Trophoblast cell (in vitro differentiated cells and primary cell): ENCODE measurements around the gene FBF1.
A peak's percentile ranks its signal among the peaks of the same experiment; 100 is the strongest.

Experiments
- DNase-seq, 2 donors: peaks; one replicate each; pipeline ENCODE4 v3.0.0-alpha.2; 2016
- H2AFZ ChIP-seq: 2 replicates; pipeline ENCODE4 v1.6.1; 2013; ENCODE audit warnings: low read length, moderate library complexity, mild to moderate bottlenecking; ENCODE audit not compliant: insufficient read depth, poor library complexity
- H2AK5ac ChIP-seq: 2 replicates; pipeline ENCODE4 v1.6.1; 2013; ENCODE audit warnings: mild to moderate bottlenecking, low read length
- H2BK120ac ChIP-seq: 2 replicates; pipeline ENCODE4 v1.6.1; 2013; ENCODE audit warnings: low read length, mild to moderate bottlenecking, moderate library complexity; ENCODE audit not compliant: insufficient read depth, poor library complexity
- H2BK12ac ChIP-seq: 2 replicates; pipeline ENCODE4 v1.6.1; 2013; ENCODE audit warnings: mild to moderate bottlenecking, low read length, moderate library complexity
- H2BK5ac ChIP-seq: 2 replicates; pipeline ENCODE4 v1.6.1; 2013; ENCODE audit warnings: low read length, low read depth, moderate library complexity, mild to moderate bottlenecking; ENCODE audit not compliant: poor library complexity
- H3K14ac ChIP-seq: 2 replicates; pipeline ENCODE4 v1.6.1; 2013; ENCODE audit warnings: mild to moderate bottlenecking, low read length
- H3K18ac ChIP-seq: 2 replicates; pipeline ENCODE4 v1.6.1; 2013; ENCODE audit warnings: mild to moderate bottlenecking, low read length
- H3K23ac ChIP-seq: 2 replicates; pipeline ENCODE4 v1.6.1; 2013; ENCODE audit warnings: low read length
- H3K27ac ChIP-seq: 2 replicates; pipeline ENCODE4 v1.5.1; 2013; ENCODE audit warnings: low read depth, mild to moderate bottlenecking, inconsistent platforms, low read length, moderate library complexity
- H3K27me3 ChIP-seq: 2 replicates; pipeline ENCODE4 v1.6.1; 2013; ENCODE audit warnings: inconsistent platforms, mild to moderate bottlenecking, low read length, moderate library complexity; ENCODE audit not compliant: insufficient read depth
- H3K36me3 ChIP-seq, 2 experiments: 1 replicate in 1 of 2; 2 replicates in 1 of 2; pipeline ENCODE4 v1.6.1; 2013; ENCODE audit warnings: low read length in 2 of 2, mild to moderate bottlenecking in 2 of 2, moderate library complexity in 1 of 2; ENCODE audit not compliant: insufficient read depth in 2 of 2, control insufficient read depth in 1 of 2
- H3K4ac ChIP-seq: 2 replicates; pipeline ENCODE4 v1.6.1; 2013; ENCODE audit warnings: low read depth, mild to moderate bottlenecking, low read length, moderate library complexity
- H3K4me1 ChIP-seq, 2 experiments: 1 replicate in 1 of 2; 2 replicates in 1 of 2; pipeline ENCODE4 v1.6.1; 2013; ENCODE audit warnings: low read length in 2 of 2, mild to moderate bottlenecking in 2 of 2, moderate library complexity in 1 of 2; ENCODE audit not compliant: insufficient read depth in 2 of 2, control insufficient read depth in 1 of 2
- H3K4me2 ChIP-seq: 2 replicates; pipeline ENCODE4 v1.6.1; 2013; ENCODE audit warnings: inconsistent platforms, mild to moderate bottlenecking, low read length, moderate library complexity
- H3K4me3 ChIP-seq: 2 replicates; pipeline ENCODE4 v1.5.1; 2013; ENCODE audit warnings: mild to moderate bottlenecking, low read depth, low read length, inconsistent platforms
- H3K79me1 ChIP-seq: one replicate; pipeline ENCODE4 v1.6.1; 2013; ENCODE audit warnings: low read length
- H3K79me2 ChIP-seq: 2 replicates; pipeline ENCODE4 v1.6.1; 2013; ENCODE audit warnings: low read length, mild to moderate bottlenecking; ENCODE audit not compliant: control insufficient read depth, insufficient read depth, poor library complexity
- H3K9ac ChIP-seq: 2 replicates; pipeline ENCODE4 v1.6.1; 2013; ENCODE audit warnings: mild to moderate bottlenecking, low read length
- H3K9me3 ChIP-seq: 2 replicates; pipeline ENCODE4 v1.6.1; 2013; ENCODE audit warnings: low read depth, mild to moderate bottlenecking, control low read depth, inconsistent platforms, low read length; ENCODE audit not compliant: insufficient read depth
- H4K12ac ChIP-seq: 2 replicates; pipeline ENCODE4 v1.6.1; 2013; ENCODE audit warnings: low read depth, mild to moderate bottlenecking, low read length, moderate library complexity
- H4K8ac ChIP-seq: 2 replicates; pipeline ENCODE4 v1.6.1; 2013; ENCODE audit warnings: low read depth, mild to moderate bottlenecking, low read length, moderate library complexity
- H4K91ac ChIP-seq: one replicate; pipeline ENCODE4 v1.6.1; 2013; ENCODE audit warnings: low read depth, mild to moderate bottlenecking, low read length, moderate library complexity
- WGBS: extraction: QIAGEN DNeasy Blood & Tissue Kit; methylation state at CpG from one replicate; pipeline ENCODE4 v1.1.7; 2013; ENCODE audit warnings: missing lambda C conversion rate; ENCODE audit not compliant: insufficient read length, insufficient coverage; ENCODE audit errors: extremely low coverage; 5-methylcytosine and 5-hydroxymethylcytosine counted together

The FBF1 gene

DNA sequence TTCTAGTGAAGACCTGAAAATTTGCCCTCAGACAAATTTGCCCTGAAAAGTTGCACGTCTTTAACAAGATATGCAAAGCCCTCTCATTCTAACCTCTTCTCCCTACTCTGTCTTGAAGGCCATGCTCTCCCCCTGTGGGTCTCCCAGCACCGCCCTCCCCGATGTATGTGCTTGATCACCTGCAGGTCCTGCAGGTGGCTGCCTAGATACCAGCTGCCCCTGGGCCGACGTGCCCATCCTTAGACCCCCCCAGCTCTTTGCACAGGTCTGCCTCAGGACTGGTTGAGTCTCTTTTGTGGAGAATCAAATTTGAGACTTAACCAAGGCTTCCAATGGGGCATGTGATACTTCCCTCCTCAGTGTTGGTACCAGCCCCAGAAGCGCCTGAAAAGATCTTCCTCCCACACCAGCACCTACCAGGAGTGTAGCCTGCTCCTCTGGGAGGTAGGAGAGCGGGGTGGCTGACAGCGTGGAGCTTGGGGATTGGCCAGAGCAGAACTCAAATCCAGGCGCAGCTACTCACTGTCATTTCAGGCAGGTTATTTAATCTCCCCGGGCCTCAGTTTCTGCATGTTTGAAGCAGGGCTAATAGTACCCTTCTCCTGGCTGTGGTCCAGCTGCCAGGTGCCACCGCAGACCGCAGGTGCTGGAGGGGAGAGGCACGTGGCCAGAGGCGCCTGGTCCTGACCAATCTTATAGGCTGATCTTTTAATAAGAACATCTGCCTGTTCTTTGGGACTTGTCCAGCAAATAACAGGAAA is 31.6 kb downstream of the FBF1 start:
- Histone ChIP-seq H3K36me3 (peaks cover 0 to 4% of the 10 kb centered on the region in 2 experiments), H3K79me2 (peaks cover 3% of the 10 kb centered on the region), H3K27ac (no peak overlapping the region), H3K4me3 (no peak overlapping the region), H3K18ac (no peak overlapping the region), H3K4me1 (peaks cover 8 to 9% of the 10 kb centered on the region in 2 experiments), H3K14ac (no peak overlapping the region), H2BK5ac (no peak overlapping the region), H4K8ac (no peak overlapping the region), H3K9me3 (no peaks in the 10 kb centered on the region), H3K79me1 (peaks cover 9% of the 10 kb centered on the region), H4K91ac (no peak overlapping the region), H4K12ac (no peak overlapping the region), H3K9ac (peak overlapping the region; percentile 50), H2BK12ac (no peak overlapping the region), H2AFZ (no peak overlapping the region), H2BK120ac (no peak overlapping the region), H3K23ac (no peak overlapping the region), H3K27me3 (no peaks in the 10 kb centered on the region), H2AK5ac (no peak overlapping the region), H3K4me2 (no peak overlapping the region), H3K4ac (no peak overlapping the region)
- no CpG with 5 or more reads among the region's 14 CpGs for WGBS
- no peak for DNase-seq

DNA sequence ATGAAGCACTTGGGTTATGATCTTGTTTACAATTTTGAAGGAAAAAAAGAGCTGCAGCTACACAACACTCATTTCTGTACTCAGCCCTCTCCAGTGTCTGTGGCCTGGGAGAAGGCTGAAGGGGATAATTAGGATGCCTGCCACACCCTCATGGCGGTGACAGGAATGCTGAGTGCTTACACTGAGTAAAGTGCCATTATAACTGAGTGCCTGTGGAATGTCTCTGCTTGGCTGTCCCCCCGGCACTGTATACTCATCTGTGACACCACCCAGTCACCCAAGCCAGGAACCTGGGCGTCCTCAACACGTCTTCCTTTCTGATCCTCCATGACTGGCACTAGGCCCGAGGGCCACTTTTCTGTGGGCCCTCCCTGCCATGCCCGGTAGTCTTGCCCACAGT is 32.6 kb downstream of the FBF1 start:
- peak; percentile 95 to 97 for DNase-seq
- H4K91ac ChIP-seq = no peak overlapping the region
- H2AFZ ChIP-seq = no peak overlapping the region
- H3K4ac ChIP-seq = no peak overlapping the region
- H3K4me3 ChIP-seq = no peak overlapping the region
- no peak overlapping the region for H3K4me2 ChIP-seq
- H3K27ac ChIP-seq = no peak overlapping the region
- no peaks in the 10 kb centered on the region for H3K27me3 ChIP-seq
- no peak overlapping the region for H3K18ac ChIP-seq
- no peak overlapping the region for H3K9ac ChIP-seq
- peaks cover 12 to 13% of the 10 kb centered on the region in 2 experiments for H3K4me1 ChIP-seq
- H2BK5ac ChIP-seq = no peak overlapping the region
- H3K9me3 ChIP-seq = no peaks in the 10 kb centered on the region
- no peak overlapping the region for H2BK12ac ChIP-seq
- H2AK5ac ChIP-seq = no peak overlapping the region
- peaks cover 0 to 2% of the 10 kb centered on the region in 2 experiments for H3K36me3 ChIP-seq
- H3K23ac ChIP-seq = no peak overlapping the region
- H2BK120ac ChIP-seq = no peak overlapping the region
- WGBS = no CpG with 5 or more reads among the region's 6 CpGs
- no peak overlapping the region for H4K8ac ChIP-seq
- H3K14ac ChIP-seq = no peak overlapping the region
- no peak overlapping the region for H4K12ac ChIP-seq
- H3K79me1 ChIP-seq = peaks cover 9% of the 10 kb centered on the region
- H3K79me2 ChIP-seq = peaks cover 6% of the 10 kb centered on the region

DNA sequence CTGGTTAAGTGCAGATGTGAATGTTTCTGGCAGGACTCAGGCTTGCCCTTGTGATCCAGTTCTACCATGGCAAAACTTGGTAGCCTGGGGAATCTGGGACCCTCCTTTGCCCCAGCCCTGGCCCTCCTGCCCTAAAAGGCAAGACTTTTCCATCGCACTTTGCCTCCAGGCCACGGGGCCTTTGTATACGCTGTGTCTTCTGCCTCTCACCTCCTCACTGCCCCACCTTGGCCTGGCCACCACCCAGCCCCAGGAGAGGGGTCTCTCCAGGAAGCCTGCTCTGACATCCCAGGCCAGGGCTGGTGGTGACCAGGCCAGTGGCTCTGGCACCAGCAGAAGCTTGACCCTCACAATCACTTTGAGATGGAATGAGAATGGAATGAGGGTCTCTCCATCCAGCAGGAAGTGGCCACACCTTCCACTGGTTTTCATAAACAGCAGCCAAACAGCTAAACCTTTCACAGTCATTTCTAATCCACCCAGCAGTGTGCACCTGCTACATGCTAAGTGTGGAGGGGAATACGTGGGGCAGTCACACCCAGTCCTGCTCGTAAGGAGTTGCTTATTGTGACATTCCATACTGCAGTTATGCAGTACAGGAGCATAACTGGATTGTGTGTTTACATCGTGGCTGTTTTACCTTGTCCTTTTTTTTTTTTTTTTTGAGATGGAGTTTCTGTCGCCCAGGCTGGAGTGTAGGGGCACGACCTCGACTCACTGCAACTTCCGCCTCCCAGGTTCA is 34.5 kb downstream of the FBF1 start:
- no CpG with 5 or more reads among the region's 10 CpGs for WGBS
- peaks cover 12 to 13% of the 10 kb centered on the region in 2 experiments for H3K4me1 ChIP-seq
- H3K27ac ChIP-seq = peak overlapping the region; percentile 4
- peaks cover 6% of the 10 kb centered on the region for H3K79me2 ChIP-seq
- no peak overlapping the region for H2BK5ac ChIP-seq
- DNase-seq = peak; percentile 39 to 57
- H4K12ac ChIP-seq = no peak overlapping the region
- H3K4me2 ChIP-seq = no peak overlapping the region
- no peak overlapping the region for H3K9ac ChIP-seq
- no peaks in the 10 kb centered on the region for H3K27me3 ChIP-seq
- no peak overlapping the region for H3K4ac ChIP-seq
- H3K14ac ChIP-seq = no peak overlapping the region
- no peak overlapping the region for H4K8ac ChIP-seq
- peaks cover 6 to 12% of the 10 kb centered on the region in 2 experiments for H3K36me3 ChIP-seq
- no peak overlapping the region for H2BK120ac ChIP-seq
- peak overlapping the region; percentile 5 for H2AK5ac ChIP-seq
- H3K9me3 ChIP-seq = no peaks in the 10 kb centered on the region
- no peak overlapping the region for H2AFZ ChIP-seq
- H3K18ac ChIP-seq = peak overlapping the region; percentile 9
- no peak overlapping the region for H3K4me3 ChIP-seq
- H2BK12ac ChIP-seq = peak overlapping the region; percentile 30
- peak overlapping the region; percentile 29 for H4K91ac ChIP-seq
- H3K23ac ChIP-seq = no peak overlapping the region
- peaks cover 9% of the 10 kb centered on the region for H3K79me1 ChIP-seq

DNA sequence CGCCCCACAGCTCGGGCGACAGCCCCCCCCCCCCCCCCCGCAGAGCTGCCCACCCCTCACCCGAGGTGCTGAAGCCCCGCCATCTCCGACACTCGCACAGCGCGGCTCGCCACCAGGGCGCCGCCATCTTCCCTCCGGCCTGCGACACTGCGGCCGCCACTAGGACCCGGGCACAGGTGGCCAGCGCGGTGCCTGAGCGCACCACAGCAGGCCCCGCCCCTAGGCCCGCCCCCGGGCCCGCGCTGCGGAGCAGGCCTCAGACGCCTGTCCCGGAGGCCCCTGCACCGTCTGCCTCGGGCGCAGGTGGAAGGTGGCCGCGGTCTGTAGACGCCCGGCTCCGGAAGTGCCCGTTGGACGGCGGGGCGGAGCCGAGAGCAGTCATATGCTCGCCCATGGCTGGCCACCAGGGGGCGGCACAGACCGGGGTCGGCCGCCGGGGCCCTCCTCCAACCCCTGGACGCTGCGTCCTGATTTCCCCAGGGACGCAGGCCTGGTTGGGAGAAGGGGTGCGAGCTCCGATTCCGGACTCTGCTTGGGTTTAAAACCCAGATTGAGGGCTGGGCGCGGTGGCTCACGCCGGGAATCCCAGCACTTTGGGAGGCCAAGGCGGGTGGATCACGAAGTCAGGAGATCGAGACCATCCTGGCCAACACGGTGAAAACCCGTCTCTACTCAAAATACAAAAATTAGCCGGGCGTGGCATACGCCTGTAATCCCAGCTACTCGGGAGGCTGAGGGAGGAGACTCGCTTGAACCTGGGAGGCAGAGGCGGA is 35.9 kb downstream of the FBF1 start, which contains the start of gene MRPL38:
MRPL38 (minus strand) TSS at position 136 of the 773 bp plus-strand sequence; CDS start at position 127, 9 bp downstream.
- peak within 1 kb of the TSS; percentile 50 for H2AFZ ChIP-seq
- peak within 1 kb of the TSS; percentile 97 for H3K4me3 ChIP-seq
- WGBS = no CpG with 5 or more reads among the region's 69 CpGs
- H2BK5ac ChIP-seq = no peak within 1 kb of the TSS
- H4K91ac ChIP-seq = peak within 1 kb of the TSS; percentile 80
- H3K27me3 ChIP-seq = no peaks in the 10 kb centered on the region
- H3K9ac ChIP-seq = peak within 1 kb of the TSS; percentile 96
- H3K4ac ChIP-seq = peak within 1 kb of the TSS; percentile 89
- H4K8ac ChIP-seq = peak within 1 kb of the TSS; percentile 87
- H3K14ac ChIP-seq = peak within 1 kb of the TSS; percentile 56
- peak within 1 kb of the TSS; percentile 73 for H3K18ac ChIP-seq
- peaks cover 6% of the 10 kb centered on the region for H3K79me2 ChIP-seq
- peaks cover 7% of the 10 kb centered on the region for H3K79me1 ChIP-seq
- no peak within 1 kb of the TSS for H3K23ac ChIP-seq
- no peaks in the 10 kb centered on the region for H3K9me3 ChIP-seq
- peak within 1 kb of the TSS; percentile 49 for H2AK5ac ChIP-seq
- H4K12ac ChIP-seq = peak within 1 kb of the TSS; percentile 66
- peak within 1 kb of the TSS; percentile 68 for H3K27ac ChIP-seq
- peak within 1 kb of the TSS; percentile 93 for H3K4me2 ChIP-seq
- H3K4me1 ChIP-seq = peaks cover 12 to 13% of the 10 kb centered on the region in 2 experiments
- H3K36me3 ChIP-seq = peaks cover 17 to 25% of the 10 kb centered on the region in 2 experiments
- peak within 1 kb of the TSS; percentile 77 for H2BK12ac ChIP-seq
- peak; percentile 97 to 98 for DNase-seq
- peak within 1 kb of the TSS; percentile 66 for H2BK120ac ChIP-seq
